Measurements from ENCODE around the gene POU3F3. TPM values are rescaled to one million over a fixed set of nuclear protein-coding genes. Genes with fewer than 3 reads are reported as not detected.

Gene POU3F3
- total and polyA plus RNA-seq, 2 of the 8 experiments (the other 6 are each of a cell fraction or from before 2014, with no cell fraction given): 0.09 TPM; not detected in 1

GRCh38 chr2:104841744-104842143 lies 12.2 kb upstream of the POU3F3 start:
- H2AFZ ChIP-seq (ENCODE audit: low read length): no peak overlapping the region
- no peak overlapping the region for H2BK12ac ChIP-seq (ENCODE audit: low read depth, low read length)
- peak overlapping the region in 1 of 4 experiments; percentile 75; a peak in 1 of 8 replicates for H3K4me3 ChIP-seq (ENCODE audit: extremely low read depth in 1 of 4, insufficient read depth in 2 of 4, low read depth in 3 of 4, low read length in 4 of 4)
- no peak overlapping the region for H3K23ac ChIP-seq (ENCODE audit: insufficient read length)
- peaks cover 18% of the 10 kb centered on the region for H3K23me2 ChIP-seq (ENCODE audit: low read depth, low read length)
- H3K79me1 ChIP-seq (ENCODE audit: low read depth, low read length): no peaks in the 10 kb centered on the region
- no peak overlapping the region for H3K56ac ChIP-seq (replicated peaks; ENCODE audit: insufficient read length, low read depth, low read length)
- H2BK5ac ChIP-seq (ENCODE audit: low read depth, low read length): no peak overlapping the region
- no peak overlapping the region for H2BK20ac ChIP-seq (ENCODE audit: low read length)
- H4K8ac ChIP-seq (ENCODE audit: extremely low read depth, insufficient read depth, low read length): no peak overlapping the region
- peaks cover 29 to 61% (median 50%) of the 10 kb centered on the region in 4 experiments for H3K27me3 ChIP-seq (replicated peaks in 1 of 4; ENCODE audit: control insufficient read depth in 3 of 4, extremely low read depth in 1 of 4, insufficient read depth in 3 of 4, low read length in 3 of 4)
- H2BK120ac ChIP-seq (replicated peaks; ENCODE audit: low read depth, low read length): no peak overlapping the region
- no peak for DNase-seq (ENCODE audit: low read depth in 1 of 2, low spot score in 2 of 2)
- H3K4ac ChIP-seq (replicated peaks; ENCODE audit: insufficient read length, low read depth, low read length): no peak overlapping the region
- no peak for FAIRE-seq
- no peak overlapping the region for H2BK15ac ChIP-seq (ENCODE audit: low read length)
- no peaks in the 10 kb centered on the region for H3K9me3 ChIP-seq (ENCODE audit: insufficient read depth in 2 of 2, low read depth in 1 of 2, low read length in 1 of 2)
- no peaks in the 10 kb centered on the region for H3K36me3 ChIP-seq (ENCODE audit: control insufficient read depth in 2 of 4, insufficient read depth in 4 of 4, low read length in 3 of 4)
- H3K9ac ChIP-seq (replicated peaks in 1 of 4; ENCODE audit: extremely low read depth in 1 of 4, low read depth in 3 of 4, low read length in 3 of 4): no peak overlapping the region
- WGBS, 2 experiments (ENCODE audit: extremely low coverage in 1 of 2, insufficient coverage in 1 of 2, insufficient read length in 1 of 2, insufficient replicate concordance in 2 of 2, low coverage in 1 of 2, low lambda C conversion rate in 2 of 2, missing lambda C conversion rate in 1 of 2): 66% methylated on average over 2 of the region's 2 CpGs; no CpG with 5 or more reads in 1 of the 2 experiments
- peaks cover 9 to 20% (median 14%) of the 10 kb centered on the region in 4 experiments for H3K4me1 ChIP-seq (replicated peaks in 1 of 4; ENCODE audit: control insufficient read depth in 3 of 4, insufficient read depth in 4 of 4, low read length in 3 of 4)
- peaks cover 0 to 4% of the 10 kb centered on the region in 2 experiments for H4K20me1 ChIP-seq (replicated peaks in 1 of 2; ENCODE audit: control insufficient read depth in 1 of 2, insufficient read depth in 2 of 2, low read length in 2 of 2)
- POLR2A ChIA-PET (ENCODE audit: partially characterized antibody): no interaction called here
- H4K91ac ChIP-seq (replicated peaks; ENCODE audit: insufficient read length, low read length): no peak overlapping the region
- no peak overlapping the region for H3K14ac ChIP-seq (ENCODE audit: insufficient read length)
- no peak overlapping the region for H4K5ac ChIP-seq (ENCODE audit: insufficient read length, low read depth, low read length)
- H3K27ac ChIP-seq (ENCODE audit: low read depth, low read length): no peak overlapping the region
- CTCF ChIA-PET (ENCODE audit: partially characterized antibody): interaction anchor here (0.9 kb wide), 1 partner anchor 104 kb away, joined by 3 read pairs; no protein-coding TSS in a partner anchor
- H3K79me2 ChIP-seq (ENCODE audit: control insufficient read depth in 1 of 2, insufficient read depth in 2 of 2, low read length in 2 of 2): no peaks in the 10 kb centered on the region
- H3K4me2 ChIP-seq (ENCODE audit: insufficient read depth in 1 of 2, low read depth in 2 of 2, low read length in 2 of 2): peak overlapping the region; percentile 85 to 86; a peak in 3 of 4 replicates
- no peak overlapping the region for H3K18ac ChIP-seq (ENCODE audit: extremely low read depth, low read length)
- no peak overlapping the region for H2AK5ac ChIP-seq (ENCODE audit: low read depth, low read length)
- TF ChIP-seq ASH2L (IDR thresholded peaks at IDR 0.05; ENCODE audit: low read length) (no peak), MAX (IDR thresholded peaks at IDR 0.05) (no peak), KDM1A (IDR thresholded peaks at IDR 0.05; ENCODE audit: borderline replicate concordance, low read length) (no peak), KDM5A (IDR thresholded peaks at IDR 0.05; ENCODE audit: low read length) (no peak), EZH2 (IDR thresholded peaks at IDR 0.05; ENCODE audit: low read depth, low read length, severe bottlenecking) (no peak), NANOG (IDR thresholded peaks at IDR 0.05; ENCODE audit: insufficient read depth, low read depth, low read length, poor library complexity, severe bottlenecking) (no peak), SP1 (IDR thresholded peaks at IDR 0.05; ENCODE audit: low read depth, low read length) (no peak), TCF12 (IDR thresholded peaks at IDR 0.05; ENCODE audit: low read depth, low read length) (no peak), SIRT6 (IDR thresholded peaks at IDR 0.05; ENCODE audit: low read length) (no peak), CBX5 (IDR thresholded peaks at IDR 0.05; ENCODE audit: low read depth, low read length) (no peak), USF2 (IDR thresholded peaks at IDR 0.05; ENCODE audit: low read length) (no peak), RFX5 (IDR thresholded peaks at IDR 0.05; ENCODE audit: borderline replicate concordance, low read depth, low read length) (no peak), PHF8 (conservative IDR thresholded peaks at IDR 0.05; ENCODE audit: low read depth, low read length) (no peak), CHD2 (IDR thresholded peaks at IDR 0.05; ENCODE audit: low read length) (no peak)
